H1 (cell line): ENCODE data around the gene OR13A1. TPM values are rescaled to one million over a fixed set of nuclear protein-coding genes. Genes with fewer than 3 reads are reported as not detected.
"Not testable (repeated sequence)": the region's sequence is repeated elsewhere in the genome, so short reads cannot be mapped to it uniquely, and the experiment has no call there.

Source experiments
- CTCF ChIA-PET: fragments of 300-600 bp; sonication (Branson Sonifier 250); formaldehyde crosslinking; loops from one replicate; lab custom pipeline; 2021; ENCODE audit not compliant: partially characterized antibody; lab: Charles Lee
- POLR2A ChIA-PET: fragments of 300-600 bp; sonication (Branson Sonifier 250); formaldehyde crosslinking; loops from one replicate; lab custom pipeline; 2021; ENCODE audit warnings: inconsistent platforms; ENCODE audit not compliant: partially characterized antibody; lab: Charles Lee
- DNase-seq, 2 experiments: peaks; one replicate each; pipeline versions ENCODE4 v3.0.0 to v3.0.0-alpha.2; 2010 to 2022; ENCODE audit warnings: low spot score in 2 of 2, low read depth in 1 of 2, mixed read lengths in 1 of 2
- FAIRE-seq: peaks from 2 replicates; lab custom pipeline; 2011; peaks lifted over from hg19 to GRCh38; lab: Jason Lieb, UNC
- H2AFZ ChIP-seq: 2 replicates; pipeline ENCODE4 v1.8.1; 2012; ENCODE audit warnings: low read length, inconsistent platforms
- H2AK5ac ChIP-seq: 2 replicates; pipeline ENCODE4 v1.6.1; 2013; ENCODE audit warnings: low read depth, low read length
- H2BK120ac ChIP-seq: replicated peaks from 2 replicates; pipeline ENCODE3; 2013; ENCODE audit warnings: low read depth, low read length, inconsistent platforms
- H2BK12ac ChIP-seq: 2 replicates; pipeline ENCODE4 v1.6.1; 2013; ENCODE audit warnings: low read depth, low read length
- H2BK15ac ChIP-seq: 2 replicates; pipeline ENCODE4 v1.6.1; 2013; ENCODE audit warnings: low read length
- H2BK20ac ChIP-seq: 2 replicates; pipeline ENCODE4 v1.6.1; 2013; ENCODE audit warnings: low read length
- H2BK5ac ChIP-seq: 2 replicates; pipeline ENCODE4 v1.6.1; 2013; ENCODE audit warnings: low read depth, low read length
- H3K14ac ChIP-seq: 2 replicates; pipeline ENCODE4 v1.6.1; 2013; ENCODE audit warnings: inconsistent platforms; ENCODE audit not compliant: insufficient read length
- H3K18ac ChIP-seq: 2 replicates; pipeline ENCODE4 v1.6.1; 2013; ENCODE audit warnings: low read length; ENCODE audit errors: extremely low read depth
- H3K23ac ChIP-seq: 2 replicates; pipeline ENCODE4 v1.6.1; 2013; ENCODE audit warnings: inconsistent platforms; ENCODE audit not compliant: insufficient read length
- H3K23me2 ChIP-seq: 2 replicates; pipeline ENCODE4 v1.6.1; 2013; ENCODE audit warnings: low read depth, low read length
- H3K27ac ChIP-seq: 2 replicates; pipeline ENCODE4 v1.6.1; 2011; ENCODE audit warnings: low read depth, low read length, inconsistent platforms
- H3K27me3 ChIP-seq, 4 experiments: replicated peaks in 1 of 4; 1 replicate in 1 of 4; 2 replicates in 3 of 4; pipeline versions ENCODE4 v1.6.1 to v1.8.1; 2011 to 2013; ENCODE audit warnings: low read length in 3 of 4, mild to moderate bottlenecking in 3 of 4, inconsistent platforms in 2 of 4, mixed read lengths in 2 of 4, moderate library complexity in 1 of 4; ENCODE audit not compliant: control insufficient read depth in 3 of 4, insufficient read depth in 3 of 4; ENCODE audit errors: extremely low read depth in 1 of 4
- H3K36me3 ChIP-seq, 4 experiments: 2 replicates each; pipeline versions ENCODE4 v1.6.1 to v1.8.1; 2011 to 2013; ENCODE audit warnings: mild to moderate bottlenecking in 4 of 4, low read length in 3 of 4, moderate library complexity in 2 of 4, control low read depth in 1 of 4, inconsistent platforms in 1 of 4; ENCODE audit not compliant: insufficient read depth in 4 of 4, control insufficient read depth in 2 of 4
- H3K4ac ChIP-seq: replicated peaks from 2 replicates; pipeline ENCODE3; 2013; ENCODE audit warnings: low read length, low read depth, mixed read lengths, inconsistent platforms; ENCODE audit not compliant: insufficient read length
- H3K4me1 ChIP-seq, 4 experiments: replicated peaks in 1 of 4; 1 replicate in 1 of 4; 2 replicates in 3 of 4; pipeline versions ENCODE4 v1.6.1 to v1.8.1; 2011 to 2013; ENCODE audit warnings: low read length in 3 of 4, inconsistent platforms in 2 of 4, mixed read lengths in 1 of 4; ENCODE audit not compliant: insufficient read depth in 4 of 4, control insufficient read depth in 3 of 4
- H3K4me2 ChIP-seq, 2 experiments: 2 replicates each; pipeline versions ENCODE4 v1.6.1 to v1.8.1; 2011 to 2013; ENCODE audit warnings: low read depth in 2 of 2, low read length in 2 of 2, control low read depth in 1 of 2, inconsistent platforms in 1 of 2, mild to moderate bottlenecking in 1 of 2; ENCODE audit not compliant: insufficient read depth in 1 of 2
- H3K4me3 ChIP-seq, 4 experiments: fragments of 200-600, 300-600 bp in 1 of 4; sonication (generic), shearing (Covaris generic), sonication (Bioruptor Twin) in 1 of 4; 2 replicates each; pipeline versions ENCODE4 v1.5.1 to v1.8.1; 2011 to 2016; ENCODE audit warnings: low read length in 4 of 4, low read depth in 3 of 4, control low read depth in 2 of 4, inconsistent platforms in 2 of 4, mild to moderate bottlenecking in 2 of 4, mixed read lengths in 1 of 4, moderate library complexity in 1 of 4; ENCODE audit not compliant: insufficient read depth in 2 of 4; ENCODE audit errors: extremely low read depth in 1 of 4
- H3K56ac ChIP-seq: replicated peaks from 2 replicates; pipeline ENCODE3; 2013; ENCODE audit warnings: low read depth, mild to moderate bottlenecking, mixed read lengths, low read length, inconsistent platforms; ENCODE audit not compliant: insufficient read length
- H3K79me1 ChIP-seq: 2 replicates; pipeline ENCODE4 v1.6.1; 2013; ENCODE audit warnings: low read depth, low read length, control low read depth
- H3K79me2 ChIP-seq, 2 experiments: 2 replicates each; pipeline versions ENCODE4 v1.6.1 to v1.8.1; 2012 to 2013; ENCODE audit warnings: low read length in 2 of 2, mild to moderate bottlenecking in 2 of 2, inconsistent platforms in 1 of 2; ENCODE audit not compliant: insufficient read depth in 2 of 2, control insufficient read depth in 1 of 2
- H3K9ac ChIP-seq, 4 experiments: replicated peaks in 1 of 4; 1 replicate in 1 of 4; 2 replicates in 3 of 4; pipeline versions ENCODE4 v1.6.1 to v1.8.1; 2011 to 2013; ENCODE audit warnings: low read depth in 3 of 4, low read length in 3 of 4, control low read depth in 2 of 4, mild to moderate bottlenecking in 2 of 4, moderate library complexity in 2 of 4, inconsistent platforms in 1 of 4; ENCODE audit errors: extremely low read depth in 1 of 4
- H3K9me3 ChIP-seq, 2 experiments: 2 replicates each; pipeline versions ENCODE4 v1.6.1 to v1.8.1; 2012 to 2013; ENCODE audit warnings: mild to moderate bottlenecking in 2 of 2, moderate library complexity in 2 of 2, control low read depth in 1 of 2, inconsistent platforms in 1 of 2, low read depth in 1 of 2, low read length in 1 of 2, mixed read lengths in 1 of 2; ENCODE audit not compliant: insufficient read depth in 2 of 2
- H4K20me1 ChIP-seq, 2 experiments: replicated peaks in 1 of 2; 2 replicates each; pipeline versions ENCODE3 to v1.8.1; 2011 to 2013; ENCODE audit warnings: inconsistent platforms in 2 of 2, low read length in 2 of 2, mild to moderate bottlenecking in 1 of 2; ENCODE audit not compliant: insufficient read depth in 2 of 2, control insufficient read depth in 1 of 2
- H4K5ac ChIP-seq: 2 replicates; pipeline ENCODE4 v1.6.1; 2013; ENCODE audit warnings: low read length, low read depth, mixed read lengths, inconsistent platforms; ENCODE audit not compliant: insufficient read length
- H4K8ac ChIP-seq: 2 replicates; pipeline ENCODE4 v1.8.0; 2013; ENCODE audit warnings: mild to moderate bottlenecking, moderate library complexity, low read length, inconsistent platforms; ENCODE audit not compliant: insufficient read depth; ENCODE audit errors: extremely low read depth
- H4K91ac ChIP-seq: replicated peaks from 2 replicates; pipeline ENCODE3; 2013; ENCODE audit warnings: low read length, mixed read lengths, inconsistent platforms; ENCODE audit not compliant: insufficient read length
- WGBS, 2 experiments: shearing (Covaris generic) in 1 of 2; methylation state at CpG; one replicate each; pipeline versions ENCODE4 v1.1.6 to v1.1.7; 2013 to 2015; ENCODE audit warnings: low lambda C conversion rate in 2 of 2, mixed read lengths in 2 of 2, inconsistent platforms in 1 of 2, low coverage in 1 of 2, missing lambda C conversion rate in 1 of 2; ENCODE audit not compliant: insufficient replicate concordance in 2 of 2, insufficient coverage in 1 of 2, insufficient read length in 1 of 2; ENCODE audit errors: extremely low coverage in 1 of 2, missing lambda C conversion rate in 1 of 2; 5-methylcytosine and 5-hydroxymethylcytosine counted together
- polyA plus RNA-seq, 7 experiments: library from polyadenylated mRNA; depleted of rRNA in 3 of 7; stranded (reverse) in 5 of 7; unstranded in 2 of 7; fragments of >200 nt in 5 of 7; fragments of 200-250 nt in 2 of 7; gene quantifications; 1 replicate in 5 of 7; 2 replicates in 1 of 7; 4 replicates in 1 of 7; pipeline versions ENCODE4 v1.2.1 to v1.2.3, GENCODE V29; 2011 to 2013; ENCODE audit warnings: missing spikeins in 2 of 7, mixed read lengths in 2 of 7
- total RNA-seq: library from RNA; stranded (reverse); fragmentation: NEBNext Ultra II Directional; extraction: Animal tissue kit (Norgen Biotek cat#: 25700); gene quantifications from 2 replicates; pipeline ENCODE4 v1.2.1, GENCODE V29; 2021

OR13A1 gene
- total and polyA plus RNA-seq, 2 of the 8 experiments (the other 6 are each of a cell fraction or from before 2014, with no cell fraction given) = 0.53 TPM; not detected in 1

DNA sequence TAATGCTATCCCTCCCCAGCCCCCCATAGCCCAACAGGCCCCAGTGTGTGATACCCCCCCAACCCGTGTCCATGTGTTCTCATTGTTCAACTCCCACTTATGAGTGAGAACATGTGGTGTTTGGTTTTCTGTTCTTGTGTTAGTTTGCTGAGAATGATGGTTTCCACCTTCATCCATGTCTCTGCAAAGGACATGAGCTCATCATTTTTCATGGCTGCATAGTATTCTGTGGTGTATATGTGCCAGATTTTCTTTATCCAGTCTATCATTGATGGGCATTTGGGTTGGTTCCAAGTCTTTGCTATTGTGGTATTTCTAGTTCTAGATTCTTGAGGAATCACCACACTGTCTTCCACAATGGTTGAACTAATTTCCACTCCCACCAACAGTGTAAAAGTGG, 11.5 kb upstream of the OR13A1 start:
- H3K23me2 ChIP-seq, H2BK12ac ChIP-seq, H4K8ac ChIP-seq, H3K56ac ChIP-seq, H3K23ac ChIP-seq, H2BK15ac ChIP-seq, H2AFZ ChIP-seq, H3K9me3 ChIP-seq, H3K79me2 ChIP-seq, H3K4me1 ChIP-seq, H3K18ac ChIP-seq, H3K27ac ChIP-seq, H3K9ac ChIP-seq, H3K14ac ChIP-seq, H3K36me3 ChIP-seq, H2BK20ac ChIP-seq, H2AK5ac ChIP-seq, POLR2A ChIA-PET, H3K79me1 ChIP-seq, H3K4ac ChIP-seq, H3K4me3 ChIP-seq, H3K27me3 ChIP-seq, H4K5ac ChIP-seq, H4K91ac ChIP-seq, FAIRE-seq, H2BK120ac ChIP-seq, H4K20me1 ChIP-seq, CTCF ChIA-PET, H2BK5ac ChIP-seq, DNase-seq, H3K4me2 ChIP-seq: not testable (repeated sequence)
- WGBS, 2 experiments = 100% methylated on average over 1 of the region's 1 CpG; no CpG with 5 or more reads in 1 of the 2 experiments
